Pancreas (tissue), 10 donors: ENCODE measurements around the gene RYR3. TPM values are rescaled to one million over a fixed set of nuclear protein-coding genes. Genes with fewer than 3 reads are reported as not detected.

Source experiments
- ATAC-seq, 4 donors: fragments of 200-7000 bp; cut with Tn5 transposase; one replicate each; pipeline versions ENCODE4 v1.8.0 to v1.9.1; 2020; ENCODE audit warnings: mild to moderate bottlenecking in 4 of 4, moderate library complexity in 4 of 4
- DNase-seq, 6 donors: peaks; one replicate each; pipeline ENCODE4 v3.0.0-alpha.2; 2020
- FAIRE-seq: peaks from 2 replicates; lab custom pipeline; 2012; peaks lifted over from hg19 to GRCh38; lab: Jason Lieb, UNC
- H3K27ac ChIP-seq, 4 donors: fragments of 200-600 bp; sonication (generic); 1 replicate in 3 of 4; 2 replicates in 1 of 4; pipeline versions ENCODE4 v1.5.0 to v1.8.0; 2020
- H3K27me3 ChIP-seq, 4 donors: fragments of 200-600 bp; one replicate each; pipeline ENCODE4 v1.8.0; 2021
- H3K36me3 ChIP-seq, 3 donors: fragments of 200-600 bp; sonication (generic) in 1 of 3; one replicate each; pipeline versions ENCODE4 v1.5.0 to v1.8.0; 2020 to 2021
- H3K4me1 ChIP-seq, 3 donors: fragments of 200-600 bp; one replicate each; pipeline ENCODE4 v1.8.0; 2021
- H3K4me3 ChIP-seq, 4 donors: fragments of 200-600 bp; sonication (generic) in 2 of 4; one replicate each; pipeline versions ENCODE4 v1.5.0 to v1.8.0; 2020 to 2021
- H3K9me3 ChIP-seq, 4 donors: fragments of 200-600 bp; one replicate each; pipeline ENCODE4 v1.8.0; 2021
- WGBS, 2 donors: extraction: QIAGEN DNeasy Blood & Tissue Kit; methylation state at CpG; one replicate each; pipeline ENCODE4 v1.1.7; 2013; 5-methylcytosine and 5-hydroxymethylcytosine counted together
- intact Hi-C, 3 donors: fragments of 100-400 bp; cut with DNase I; formaldehyde crosslinking; loops; one replicate each; pipeline versions ENCODE4 v1.11.1 to v1.14.2; 2022
- polyA plus RNA-seq, 2 donors: library from polyadenylated mRNA; stranded (reverse); fragments of 200-250 nt; gene quantifications; one replicate each; pipeline ENCODE4 v1.2.3, GENCODE V29; 2013
- total RNA-seq, 6 donors: library from RNA; stranded (reverse); fragmentation: NEBNext Ultra II Directional in 4 of 6; extraction: Animal tissue kit (Norgen Biotek cat#: 25700) in 4 of 6; gene quantifications; one replicate each; pipeline versions ENCODE4 v1.2.1 to v1.2.4, GENCODE V29; 2021 to 2023
- TF ChIP-seq, protein P1 (sequence below), 4 donors: fragments of 200-600 bp; sonication (generic) in 3 of 4; IDR thresholded peaks; one replicate each; pipeline versions ENCODE4 v1.5.0 to v1.8.0; 2021; ENCODE audit warnings: antibody characterized with exemption in 4 of 4
- donor health status: healthy with polysubstance abuse.
- donor health status: DM: no; HTN: no; CAD: no; lungs with moderate emphysema.
- donor health status: DM: no; HTN: no; CAD: no.
- donor health status: control.
- donor health status: control.
- donor health status: Bipolar disorder and iron deficiency.
- donor health status: DM: yes; HTN: yes; CAD: no.
- donor health status: DM: no; HTN: no; CAD: no.
- donor health status: DM: no; HTN: no; CAD: no.
- donor health status: DM: yes; HTN: yes; CAD: no.

The RYR3 gene
- total and polyA plus RNA-seq, 8 donors: 0.03 to 0.52 (median 0.13) TPM

DNA sequence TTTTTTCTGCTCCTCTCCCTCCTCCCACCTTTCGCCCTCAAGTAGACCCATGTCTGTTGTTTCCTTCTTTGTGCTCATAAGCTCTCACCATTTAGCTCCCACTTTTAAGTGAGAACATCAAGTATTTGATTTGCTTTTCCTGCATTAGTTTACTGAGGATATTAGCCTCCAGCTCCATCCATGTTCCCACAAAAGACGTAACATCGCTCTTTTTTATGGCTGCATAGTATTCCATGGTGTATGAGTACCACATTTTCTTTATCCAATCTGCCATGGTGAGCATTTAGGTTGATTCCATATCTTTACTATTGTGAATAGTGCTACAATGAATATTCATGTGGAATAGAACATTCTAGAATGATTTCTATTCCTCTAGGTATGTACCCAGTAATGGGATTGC, 178.6 kb downstream of the RYR3 start:
- WGBS, 2 donors: 80 to 83% methylated on average over 3 of the region's 3 CpGs
- no peak overlapping the region for H3K27ac ChIP-seq
- no peak for DNase-seq
- H3K27me3 ChIP-seq: no peaks in the 10 kb centered on the region
- H3K4me1 ChIP-seq: no peaks in the 10 kb centered on the region
- H3K9me3 ChIP-seq: no peaks in the 10 kb centered on the region
- intact Hi-C loops: no loop called here
- no peak overlapping the region for H3K4me3 ChIP-seq
- no peak for FAIRE-seq
- TF ChIP-seq, protein P1, sequence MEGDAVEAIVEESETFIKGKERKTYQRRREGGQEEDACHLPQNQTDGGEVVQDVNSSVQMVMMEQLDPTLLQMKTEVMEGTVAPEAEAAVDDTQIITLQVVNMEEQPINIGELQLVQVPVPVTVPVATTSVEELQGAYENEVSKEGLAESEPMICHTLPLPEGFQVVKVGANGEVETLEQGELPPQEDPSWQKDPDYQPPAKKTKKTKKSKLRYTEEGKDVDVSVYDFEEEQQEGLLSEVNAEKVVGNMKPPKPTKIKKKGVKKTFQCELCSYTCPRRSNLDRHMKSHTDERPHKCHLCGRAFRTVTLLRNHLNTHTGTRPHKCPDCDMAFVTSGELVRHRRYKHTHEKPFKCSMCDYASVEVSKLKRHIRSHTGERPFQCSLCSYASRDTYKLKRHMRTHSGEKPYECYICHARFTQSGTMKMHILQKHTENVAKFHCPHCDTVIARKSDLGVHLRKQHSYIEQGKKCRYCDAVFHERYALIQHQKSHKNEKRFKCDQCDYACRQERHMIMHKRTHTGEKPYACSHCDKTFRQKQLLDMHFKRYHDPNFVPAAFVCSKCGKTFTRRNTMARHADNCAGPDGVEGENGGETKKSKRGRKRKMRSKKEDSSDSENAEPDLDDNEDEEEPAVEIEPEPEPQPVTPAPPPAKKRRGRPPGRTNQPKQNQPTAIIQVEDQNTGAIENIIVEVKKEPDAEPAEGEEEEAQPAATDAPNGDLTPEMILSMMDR (IDR thresholded peaks at IDR 0.05): no peak
- no peaks in the 10 kb centered on the region for H3K36me3 ChIP-seq
- no peak for ATAC-seq

DNA sequence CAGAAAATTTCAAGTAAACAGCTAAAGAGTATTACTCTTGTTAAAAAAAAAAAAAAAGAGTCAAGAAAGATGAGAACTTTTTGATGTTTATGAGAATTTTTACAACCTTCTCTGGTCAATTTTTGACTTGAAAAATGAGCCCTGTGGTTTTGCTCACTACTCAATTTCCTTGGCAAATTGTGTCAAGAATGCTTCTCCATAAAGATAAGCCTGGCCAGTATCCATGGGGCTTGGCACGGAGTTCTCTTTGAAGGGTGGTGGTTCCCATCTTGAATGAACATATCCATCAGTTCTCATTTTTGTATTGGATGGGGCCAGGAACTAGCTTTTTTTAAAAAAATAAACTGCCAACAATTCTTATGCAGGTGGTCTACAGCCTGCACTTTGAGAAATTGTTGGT, 179.9 kb downstream of the RYR3 start:
- Histone ChIP-seq H3K27me3 (no peaks in the 10 kb centered on the region), H3K9me3 (no peaks in the 10 kb centered on the region), H3K36me3 (no peaks in the 10 kb centered on the region), H3K27ac (no peak overlapping the region), H3K4me1 (no peaks in the 10 kb centered on the region), H3K4me3 (no peak overlapping the region)
- TF ChIP-seq, protein P1 (IDR thresholded peaks at IDR 0.05): no peak
- intact Hi-C loops: no loop called here
- WGBS, 2 donors: 73 to 85% methylated on average over 1 of the region's 1 CpG
- no peak for DNase-seq
- no peak for FAIRE-seq
- no peak for ATAC-seq

DNA sequence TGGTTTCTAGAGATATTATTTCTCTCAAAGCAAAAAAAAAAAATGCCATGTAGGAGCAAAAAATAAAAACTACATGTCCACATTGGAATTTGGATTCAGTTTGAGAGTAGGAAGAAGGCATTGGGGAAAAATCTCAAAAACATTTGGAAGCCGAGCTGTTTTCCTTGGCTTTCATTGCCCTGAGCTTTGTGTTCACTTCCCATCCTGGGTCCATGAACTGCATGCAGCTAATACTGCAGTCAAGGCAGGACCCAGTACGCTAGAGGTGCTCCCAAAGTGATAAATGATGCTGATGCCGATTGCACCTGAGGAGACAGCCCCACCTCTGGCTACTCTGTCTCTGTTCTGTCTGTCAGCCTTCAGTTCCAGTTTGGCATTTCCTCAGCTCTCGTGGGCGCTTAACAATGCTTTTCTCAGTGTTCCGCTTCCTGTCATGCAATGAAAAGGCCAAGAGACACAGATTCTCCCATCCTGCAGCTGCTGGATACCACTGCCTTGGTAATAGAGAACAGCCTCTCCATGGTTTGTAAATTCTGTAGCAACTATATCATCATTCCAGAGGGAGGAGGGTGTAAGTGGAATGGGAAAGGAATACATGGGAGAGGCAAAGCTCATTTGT, 181.8 kb downstream of the RYR3 start:
- no peaks in the 10 kb centered on the region for H3K4me1 ChIP-seq
- ATAC-seq: no peak
- H3K27me3 ChIP-seq: no peaks in the 10 kb centered on the region
- H3K27ac ChIP-seq: no peak overlapping the region
- no peak overlapping the region for H3K4me3 ChIP-seq
- no peaks in the 10 kb centered on the region for H3K9me3 ChIP-seq
- TF ChIP-seq, protein P1 (IDR thresholded peaks at IDR 0.05): no peak
- intact Hi-C loops: no loop called here
- WGBS, 2 donors: 37 to 41% methylated on average over 6 of the region's 6 CpGs
- no peak for DNase-seq
- no peak for FAIRE-seq
- H3K36me3 ChIP-seq: no peaks in the 10 kb centered on the region

DNA sequence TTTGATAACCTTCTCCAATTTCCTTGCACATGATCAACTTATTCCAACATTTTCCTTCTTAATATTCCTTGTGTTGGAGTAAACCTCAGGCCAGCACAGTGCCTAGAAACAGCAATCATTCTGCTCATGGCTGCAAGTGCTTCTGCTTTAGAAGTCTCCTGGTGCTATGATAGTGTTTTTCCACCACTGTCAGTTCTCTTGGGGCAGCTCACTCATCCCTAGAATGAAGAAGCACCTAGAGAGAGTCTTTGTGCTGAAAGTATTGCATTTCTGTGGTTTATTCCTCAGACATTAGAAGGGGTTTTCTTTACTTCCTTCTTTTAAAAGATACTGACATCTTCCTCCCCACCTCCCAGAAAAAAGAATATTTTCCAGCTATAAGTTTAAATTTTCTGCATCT, 183.5 kb downstream of the RYR3 start:
- intact Hi-C loops: no loop called here
- TF ChIP-seq, protein P1 (IDR thresholded peaks at IDR 0.05): no peak
- no peak for ATAC-seq
- Histone ChIP-seq H3K9me3 (no peaks in the 10 kb centered on the region), H3K4me1 (no peaks in the 10 kb centered on the region), H3K4me3 (no peak overlapping the region), H3K27ac (no peak overlapping the region), H3K27me3 (peaks cover 0 to 7% (median 0%) of the 10 kb centered on the region in 4 donors), H3K36me3 (no peaks in the 10 kb centered on the region)
- FAIRE-seq: no peak
- no peak for DNase-seq

DNA sequence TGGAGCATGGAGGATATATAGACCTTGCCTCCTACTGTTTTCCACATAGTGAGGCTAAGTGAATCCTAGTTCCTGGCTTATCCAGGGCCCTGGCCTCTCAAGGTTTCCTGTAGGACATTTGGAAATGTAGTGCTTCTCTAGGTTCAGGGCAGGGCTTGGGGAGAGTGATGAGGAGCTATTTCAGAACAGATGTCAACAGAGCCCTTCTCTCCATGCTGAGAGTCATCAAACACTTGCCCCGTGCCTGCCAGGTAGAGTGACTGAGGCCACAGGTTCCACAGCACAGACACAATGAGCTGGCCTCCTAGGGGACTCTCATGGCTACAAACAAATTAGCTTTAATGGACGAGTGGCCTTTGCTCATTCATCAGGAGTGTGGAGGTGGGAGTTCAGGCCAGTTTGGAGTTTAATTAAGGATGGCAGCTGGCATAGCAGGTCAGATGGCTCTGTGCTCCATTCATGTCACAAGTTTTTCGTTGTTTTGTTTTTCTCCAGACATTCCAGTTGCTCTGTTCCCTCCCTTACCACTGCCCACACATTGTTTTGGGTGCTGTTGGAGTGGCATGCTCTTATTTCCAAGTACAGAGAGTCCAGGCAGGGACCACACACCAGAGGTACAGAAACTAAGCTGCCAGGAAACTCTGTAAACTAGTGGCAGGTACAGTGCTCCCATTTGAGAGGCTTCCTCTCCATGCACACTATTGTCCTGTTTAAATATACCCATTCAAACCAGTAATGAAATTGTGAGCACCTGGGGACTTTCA, 189.8 kb downstream of the RYR3 start:
- TF ChIP-seq, protein P1 (IDR thresholded peaks at IDR 0.05): no peak
- Histone ChIP-seq H3K27me3 (peaks cover 0 to 7% (median 0%) of the 10 kb centered on the region in 4 donors), H3K4me3 (no peak overlapping the region), H3K27ac (no peak overlapping the region), H3K36me3 (no peaks in the 10 kb centered on the region), H3K4me1 (no peaks in the 10 kb centered on the region), H3K9me3 (no peaks in the 10 kb centered on the region)
- intact Hi-C loops: no loop called here
- FAIRE-seq (no peak), DNase-seq (no peak), ATAC-seq (no peak)
- WGBS, 2 donors: 27 to 28% methylated on average over 3 of the region's 3 CpGs
